Neural progenitor cell (in vitro differentiated cells): Measurements from ENCODE around the gene SGCD.

Experiments used
- CTCF ChIP-seq: fragments of 200-600 bp; sonication (generic); IDR thresholded peaks from 2 replicates; pipeline ENCODE4 v1.5.1; 2017; ENCODE audit warnings: antibody characterized with exemption, mild to moderate bottlenecking
- EZH2 ChIP-seq: fragments of 200-600 bp; sonication (generic); IDR thresholded peaks from 2 replicates; pipeline ENCODE4 v1.6.1; 2017; ENCODE audit warnings: antibody characterized with exemption, mild to moderate bottlenecking, moderate library complexity

GRCh38 chr5:156295431-156295830, 31.5 kb upstream of the SGCD start:
- TF ChIP-seq EZH2 (no peak), CTCF (no peak)
